ENCODE measurements around the gene SLC35G2. TPM values are rescaled to one million over a fixed set of nuclear protein-coding genes. Genes with fewer than 3 reads are reported as not detected.

SLC35G2 gene
- total RNA-seq, 2 donors from 2014 or later, result 0.74 to 1.2 TPM

GRCh38 chr3:136802481-136802996 lies 16.4 kb upstream of the SLC35G2 start:
- Histone ChIP-seq H3K4me3 (no peak overlapping the region), H3K36me3 (no peaks in the 10 kb centered on the region), H3K9ac (ENCODE audit: low read depth in 2 of 2, low read length in 2 of 2) (no peak overlapping the region), H3K27ac (peak overlapping the region; percentile 34), H3K9me3 (no peaks in the 10 kb centered on the region), H3K4me1 (no peaks in the 10 kb centered on the region), H3K27me3 (no peaks in the 10 kb centered on the region)
- TF ChIP-seq CTCF (IDR thresholded peaks at IDR 0.05), result no peak
- intact Hi-C loops (cut with DNase I), result no loop called here
- DNase-seq, result peak; percentile 29

- DNase-seq, result no peak
- intact Hi-C loops (cut with DNase I), result no loop called here
- no peak for TF ChIP-seq CTCF (IDR thresholded peaks at IDR 0.05)
These were observed 14.8 kb upstream of the SLC35G2 start for GRCh38 chr3:136804141-136804540.

GRCh38 chr3:136804813-136805212 lies 14.1 kb upstream of the SLC35G2 start:
- Histone ChIP-seq H3K36me3 (no peaks in the 10 kb centered on the region), H3K9me3 (no peaks in the 10 kb centered on the region), H3K27ac (no peak overlapping the region), H3K9ac (ENCODE audit: low read depth in 2 of 2, low read length in 2 of 2) (no peak overlapping the region), H3K4me1 (no peaks in the 10 kb centered on the region), H3K4me3 (no peak overlapping the region), H3K27me3 (no peaks in the 10 kb centered on the region)
- no peak for TF ChIP-seq CTCF (IDR thresholded peaks at IDR 0.05)
- intact Hi-C loops (cut with DNase I), result no loop called here
- no peak for DNase-seq

More at GRCh38 chr3:136804141-136804540, 14.8 kb upstream of the SLC35G2 start:
- Histone ChIP-seq H3K4me3 (no peak overlapping the region), H3K36me3 (no peaks in the 10 kb centered on the region), H3K9me3 (no peaks in the 10 kb centered on the region), H3K4me1 (no peaks in the 10 kb centered on the region), H3K27me3 (no peaks in the 10 kb centered on the region), H3K9ac (ENCODE audit: low read depth in 2 of 2, low read length in 2 of 2) (no peak overlapping the region), H3K27ac (no peak overlapping the region)

GRCh38 chr3:136805795-136806194 lies 13.1 kb upstream of the SLC35G2 start:
- no peaks in the 10 kb centered on the region for H3K9me3 ChIP-seq
- no peak overlapping the region for H3K9ac ChIP-seq (ENCODE audit: low read depth in 2 of 2, low read length in 2 of 2)
- DNase-seq, result no peak
- TF ChIP-seq CTCF (IDR thresholded peaks at IDR 0.05), result no peak
- H3K27me3 ChIP-seq, result no peaks in the 10 kb centered on the region
- intact Hi-C loops (cut with DNase I), result no loop called here
- no peak overlapping the region for H3K4me3 ChIP-seq
- H3K36me3 ChIP-seq, result no peaks in the 10 kb centered on the region
- no peak overlapping the region for H3K27ac ChIP-seq
- H3K4me1 ChIP-seq, result no peaks in the 10 kb centered on the region

- Histone ChIP-seq H3K27me3 (no peaks in the 10 kb centered on the region), H3K4me1 (no peaks in the 10 kb centered on the region), H3K27ac (no peak overlapping the region), H3K4me3 (no peak overlapping the region), H3K9ac (ENCODE audit: low read depth in 2 of 2, low read length in 2 of 2) (no peak overlapping the region), H3K9me3 (no peaks in the 10 kb centered on the region), H3K36me3 (no peaks in the 10 kb centered on the region)
- TF ChIP-seq CTCF (IDR thresholded peaks at IDR 0.05), result no peak
- intact Hi-C loops (cut with DNase I), result no loop called here
- no peak for DNase-seq
These were observed 7.2 kb upstream of the SLC35G2 start for GRCh38 chr3:136811701-136812100.
